HG03066 (cell line): ENCODE results near the gene ANKRD40.
"Not testable (repeated sequence)": the region's sequence is repeated elsewhere in the genome, so short reads cannot be mapped to it uniquely, and the experiment has no call there.

ENCODE experiments used
- ATAC-seq: cut with Tn5 transposase; IDR thresholded peaks from one replicate; pipeline ENCODE4 v1.9.1; 2021; ENCODE audit warnings: low read depth; ENCODE audit not compliant: unreplicated experiment

The ANKRD40 gene

DNA sequence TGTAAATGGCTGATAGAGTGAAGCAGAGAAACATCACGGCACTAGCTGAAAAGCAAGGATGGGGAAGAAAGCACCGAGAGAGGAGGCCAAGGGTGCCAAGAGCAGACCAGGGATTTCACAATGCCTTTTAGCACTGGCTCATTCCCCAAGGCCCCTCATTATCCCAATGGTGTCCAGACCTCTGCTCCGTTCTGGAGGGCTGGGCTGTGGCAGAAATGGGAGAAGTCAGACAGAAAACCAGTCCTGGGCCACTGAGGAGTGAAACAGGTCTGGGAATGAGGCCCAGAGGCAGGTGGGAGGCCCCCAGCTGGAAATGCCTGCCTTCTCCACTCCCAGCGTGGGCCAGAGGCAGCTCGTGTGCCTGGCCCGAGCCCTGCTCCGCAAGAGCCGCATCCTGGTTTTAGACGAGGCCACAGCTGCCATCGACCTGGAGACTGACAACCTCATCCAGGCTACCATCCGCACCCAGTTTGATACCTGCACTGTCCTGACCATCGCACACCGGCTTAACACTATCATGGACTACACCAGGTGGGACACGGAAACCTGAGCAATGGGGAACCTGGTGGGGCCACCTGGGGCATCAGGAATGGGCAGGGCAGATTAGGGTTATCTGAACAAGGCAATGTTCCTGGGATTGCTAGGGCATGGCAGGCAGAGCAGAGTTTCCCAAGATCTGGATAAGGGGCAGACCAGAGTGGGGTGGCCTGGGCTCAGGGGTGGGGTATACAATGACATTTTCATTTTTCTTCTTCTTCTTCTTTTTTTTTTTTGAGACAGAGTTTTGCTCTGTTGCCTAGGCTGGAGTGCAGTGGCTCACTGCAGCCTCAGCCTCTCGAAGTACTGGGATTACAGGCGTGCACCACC is 20.3 kb downstream of the ANKRD40 start:
- no peak for ATAC-seq

DNA sequence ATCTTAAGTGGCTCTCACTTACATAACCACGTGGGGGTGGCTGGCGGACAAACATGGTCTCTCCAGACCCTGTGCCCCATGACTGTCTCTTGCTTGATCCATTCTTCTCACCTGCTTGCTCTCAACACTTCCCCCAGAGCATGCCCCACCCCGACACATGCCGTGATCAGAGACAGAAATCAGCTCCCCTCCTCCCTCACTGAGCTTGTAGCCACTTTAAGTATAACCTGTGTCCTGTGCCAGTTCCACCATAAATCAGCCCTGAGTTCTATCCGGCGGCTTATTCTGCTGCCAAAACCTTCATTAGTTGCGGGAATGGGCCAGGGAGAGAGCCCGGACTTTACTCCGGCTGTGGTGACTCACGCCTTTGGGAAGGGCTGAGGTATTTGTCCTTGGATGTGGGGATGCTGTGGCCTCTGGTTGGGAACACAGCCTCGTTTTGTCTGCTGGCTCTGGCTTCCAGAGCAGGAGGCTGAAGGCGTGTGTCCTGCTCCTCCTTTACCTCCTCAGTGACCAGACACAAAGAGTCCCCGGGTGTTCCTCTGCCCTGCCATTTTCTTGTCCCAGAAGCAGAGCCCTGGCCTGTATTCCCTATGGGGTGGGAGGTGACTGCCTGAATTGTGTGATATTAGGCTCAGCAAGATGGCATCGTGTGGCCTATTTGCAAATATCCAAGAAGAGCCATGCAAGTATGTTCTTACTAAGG is 21.1 kb downstream of the ANKRD40 start:
- ATAC-seq = no peak

DNA sequence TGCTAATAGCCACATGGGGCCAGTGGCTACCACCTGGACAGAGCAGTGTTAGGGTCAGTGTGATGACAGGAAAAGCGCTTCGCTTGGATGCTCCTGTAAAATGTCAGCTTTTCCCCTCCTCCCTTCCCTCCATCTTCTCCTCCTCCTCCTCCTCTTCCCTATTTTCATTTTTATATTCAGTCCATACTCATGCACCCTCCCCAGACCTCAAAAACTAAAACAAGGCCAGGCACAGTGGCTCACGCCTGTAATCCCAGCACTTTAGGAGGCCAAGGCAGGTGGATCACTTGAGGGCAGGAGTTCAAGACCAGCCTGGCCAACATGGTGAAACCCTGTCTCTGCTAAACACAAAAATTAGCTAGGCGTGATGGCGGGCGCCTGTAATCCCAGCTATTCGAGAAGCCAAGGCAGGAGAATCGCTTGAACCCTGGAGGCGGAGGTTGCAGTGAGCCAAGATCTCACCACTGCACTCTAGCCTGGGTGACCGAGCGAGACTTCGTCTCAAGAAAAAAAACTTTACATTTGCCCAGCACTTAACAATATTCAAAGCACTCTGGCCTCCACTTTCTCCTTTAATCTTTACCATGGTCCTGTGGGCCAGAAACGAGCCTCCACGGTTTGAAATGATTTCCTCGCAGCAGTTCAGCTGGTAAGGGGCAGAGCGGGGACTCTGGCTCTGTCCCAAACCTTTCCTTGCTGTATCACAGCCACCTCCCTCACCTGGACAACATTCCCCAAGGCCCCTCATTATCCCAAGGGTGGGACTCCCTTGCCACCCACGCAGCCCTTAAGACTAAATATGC is 21.8 kb downstream of the ANKRD40 start:
- no peak for ATAC-seq

DNA sequence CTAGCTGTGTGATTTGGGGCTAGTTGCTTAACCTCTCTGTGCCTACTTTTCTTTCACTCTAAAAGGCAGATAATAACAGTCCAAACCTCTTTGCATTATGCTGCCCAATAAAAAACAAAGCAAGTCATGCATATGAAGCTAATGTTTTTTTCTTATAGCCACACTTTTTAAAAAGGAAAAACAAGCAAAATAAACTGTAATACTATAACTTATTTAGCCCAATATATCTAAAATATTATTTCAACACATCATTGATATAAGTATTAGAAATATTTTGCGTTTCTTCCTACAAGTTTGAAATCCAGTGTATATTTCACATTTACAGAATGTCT is 22.4 kb downstream of the ANKRD40 start:
- ATAC-seq = no peak

DNA sequence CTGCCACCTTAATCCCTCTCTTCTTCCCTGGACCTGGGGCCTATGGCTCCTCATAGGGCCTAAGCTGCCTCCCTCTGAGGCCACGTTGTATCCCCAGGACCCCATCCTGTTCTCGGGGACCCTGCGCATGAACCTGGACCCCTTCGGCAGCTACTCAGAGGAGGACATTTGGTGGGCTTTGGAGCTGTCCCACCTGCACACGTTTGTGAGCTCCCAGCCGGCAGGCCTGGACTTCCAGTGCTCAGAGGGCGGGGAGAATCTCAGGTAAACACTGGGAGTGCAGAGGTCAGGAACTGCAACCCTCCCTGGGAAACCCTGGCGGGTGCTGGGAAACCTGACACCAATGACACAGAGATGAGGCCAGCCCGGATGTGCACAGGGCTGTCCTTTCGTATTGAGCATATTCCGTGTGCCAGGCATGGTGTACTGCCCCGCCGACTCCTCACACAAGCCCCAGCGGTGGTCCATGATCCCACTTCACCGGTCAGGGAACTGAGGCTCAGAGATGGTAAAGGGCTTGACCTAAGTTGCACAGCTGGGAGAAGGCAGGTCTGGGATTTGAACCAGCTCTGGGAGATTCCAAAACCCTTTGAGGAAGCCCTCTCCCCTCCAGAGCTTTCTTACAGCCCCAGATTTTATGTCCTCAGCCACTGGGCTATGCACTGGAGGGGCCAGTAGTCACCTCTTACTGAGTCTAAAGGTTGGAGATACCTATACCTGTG is 22.9 kb downstream of the ANKRD40 start:
- ATAC-seq = no peak

DNA sequence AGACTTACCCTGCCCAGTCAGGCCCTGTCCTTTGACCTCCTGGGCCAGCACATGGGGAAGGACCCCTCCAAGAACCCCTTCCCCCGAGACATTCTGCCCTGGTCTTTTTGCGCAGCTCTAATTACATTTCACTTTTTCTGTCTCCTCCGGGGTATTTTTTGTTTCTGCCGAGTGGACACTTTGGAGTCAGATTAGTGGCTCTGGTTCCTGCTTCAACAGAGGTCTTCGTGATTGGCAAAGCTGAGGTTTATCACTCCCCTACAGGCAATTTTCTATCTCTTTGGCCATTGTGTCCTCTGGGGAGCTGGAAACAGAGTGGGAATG is 23.5 kb downstream of the ANKRD40 start:
- no peak for ATAC-seq

DNA sequence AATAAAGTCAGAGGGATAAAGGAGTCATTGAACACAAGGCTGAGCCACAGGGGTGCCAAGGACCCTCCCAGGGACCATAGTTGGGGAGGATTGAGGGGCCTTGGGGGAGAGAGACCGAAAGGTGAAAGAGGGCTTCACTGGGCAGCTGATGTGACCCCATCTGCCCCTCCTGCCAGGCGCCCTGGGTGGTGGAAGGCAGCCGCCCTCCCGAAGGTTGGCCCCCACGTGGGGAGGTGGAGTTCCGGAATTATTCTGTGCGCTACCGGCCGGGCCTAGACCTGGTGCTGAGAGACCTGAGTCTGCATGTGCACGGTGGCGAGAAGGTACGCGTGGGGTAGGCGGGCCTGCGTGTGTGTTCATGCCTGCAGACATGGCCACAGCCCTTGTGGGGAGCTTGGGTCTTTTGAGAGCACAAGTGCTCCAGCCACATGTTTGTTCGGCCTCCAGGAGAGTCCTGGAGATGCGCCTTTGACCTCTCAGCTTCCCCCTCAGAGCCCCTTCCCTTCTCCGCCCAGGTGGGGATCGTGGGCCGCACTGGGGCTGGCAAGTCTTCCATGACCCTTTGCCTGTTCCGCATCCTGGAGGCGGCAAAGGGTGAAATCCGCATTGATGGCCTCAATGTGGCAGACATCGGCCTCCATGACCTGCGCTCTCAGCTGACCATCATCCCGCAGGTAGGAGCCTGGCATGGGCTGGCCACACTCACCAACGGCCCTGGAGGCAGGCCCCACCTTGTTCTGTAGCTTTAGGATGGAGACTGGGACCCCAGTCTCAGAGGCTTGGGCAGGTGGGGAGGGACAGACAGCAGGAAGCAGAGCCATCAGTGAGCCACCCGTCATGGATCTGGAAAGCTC is 24.1 kb downstream of the ANKRD40 start:
- no peak for ATAC-seq

DNA sequence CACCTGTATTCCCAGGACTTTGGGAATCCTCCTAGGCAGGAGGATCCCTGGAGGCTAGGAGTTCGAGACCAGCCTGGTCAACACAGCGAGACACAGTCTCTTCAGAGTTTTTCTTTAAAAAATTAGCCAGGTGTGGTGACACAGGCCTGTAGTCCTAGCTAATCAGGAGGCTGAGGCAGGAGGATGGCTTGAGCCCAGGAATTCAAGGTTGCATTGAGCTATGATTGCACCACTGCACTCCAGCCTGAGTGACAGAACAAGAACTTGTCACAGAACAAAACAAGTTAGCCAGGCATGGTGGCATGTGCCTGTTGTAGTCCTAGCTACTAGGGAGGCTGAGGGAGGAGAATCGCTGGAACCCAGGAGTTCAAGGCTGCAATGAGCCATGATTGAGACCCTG is 24.8 kb downstream of the ANKRD40 start:
- no peak for ATAC-seq

DNA sequence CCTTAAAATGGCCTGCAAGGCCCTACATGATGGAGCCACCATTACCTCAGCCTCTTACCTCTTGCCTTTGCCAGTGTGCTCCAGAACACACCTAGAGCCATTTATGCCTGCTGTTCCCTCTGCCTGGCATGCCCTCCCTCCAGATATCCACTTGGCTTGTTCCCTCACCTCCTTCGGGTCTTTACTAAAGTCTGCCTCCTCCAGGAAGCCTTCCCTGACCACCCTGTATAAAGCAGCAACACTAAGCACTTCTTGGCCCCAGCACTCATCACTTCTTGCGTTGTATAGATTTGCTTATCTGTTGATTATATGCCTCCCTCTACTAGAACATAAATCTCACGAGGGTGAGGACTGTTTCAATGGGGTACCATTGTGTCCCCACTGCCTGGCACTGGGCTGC is 25.3 kb downstream of the ANKRD40 start:
- ATAC-seq = no peak

DNA sequence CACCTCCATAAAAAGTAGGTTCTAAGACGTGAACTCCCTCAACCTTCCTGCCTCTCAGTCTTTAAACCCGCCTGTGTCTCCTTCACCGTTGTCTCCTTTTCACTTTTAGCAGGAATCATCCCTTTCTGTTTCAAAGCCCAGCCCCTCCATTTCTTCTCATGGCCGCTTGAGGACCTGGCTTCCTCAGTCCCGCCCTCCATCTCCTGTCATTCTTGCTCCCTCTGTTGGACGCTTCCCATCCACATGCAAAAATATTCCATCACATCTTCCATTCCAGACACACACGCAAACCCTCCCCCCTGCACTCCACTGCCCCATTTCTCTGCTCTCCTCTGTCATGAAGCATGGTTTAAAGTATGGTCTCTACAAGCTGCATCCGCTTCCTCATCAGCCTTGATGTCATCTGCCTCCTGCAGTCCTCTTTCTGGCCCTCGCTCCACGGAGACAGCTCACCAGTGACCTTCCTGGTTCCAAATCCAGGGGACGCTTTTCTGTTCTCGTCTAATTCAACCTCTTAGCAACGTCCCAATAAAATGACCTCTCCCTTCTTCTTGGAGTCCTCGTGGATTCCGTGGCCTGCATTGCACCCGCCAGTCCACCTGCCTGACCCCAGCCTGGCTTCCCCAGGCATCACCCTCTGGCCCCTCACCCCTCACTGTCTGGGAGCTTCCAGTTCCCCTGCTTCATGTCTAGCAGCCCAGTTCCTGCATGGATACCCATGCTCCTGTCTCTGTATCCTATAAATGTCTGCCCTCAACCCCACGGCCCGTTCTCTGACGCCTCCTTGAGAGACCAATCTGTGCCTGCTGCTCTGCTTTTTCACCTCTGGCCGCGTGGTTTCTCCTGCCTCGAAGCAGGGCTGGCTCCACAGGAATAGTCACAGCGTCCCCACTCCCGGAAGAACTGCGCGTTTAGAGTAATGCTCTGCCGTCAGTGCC is 26.2 kb downstream of the ANKRD40 start:
- ATAC-seq = no peak

DNA sequence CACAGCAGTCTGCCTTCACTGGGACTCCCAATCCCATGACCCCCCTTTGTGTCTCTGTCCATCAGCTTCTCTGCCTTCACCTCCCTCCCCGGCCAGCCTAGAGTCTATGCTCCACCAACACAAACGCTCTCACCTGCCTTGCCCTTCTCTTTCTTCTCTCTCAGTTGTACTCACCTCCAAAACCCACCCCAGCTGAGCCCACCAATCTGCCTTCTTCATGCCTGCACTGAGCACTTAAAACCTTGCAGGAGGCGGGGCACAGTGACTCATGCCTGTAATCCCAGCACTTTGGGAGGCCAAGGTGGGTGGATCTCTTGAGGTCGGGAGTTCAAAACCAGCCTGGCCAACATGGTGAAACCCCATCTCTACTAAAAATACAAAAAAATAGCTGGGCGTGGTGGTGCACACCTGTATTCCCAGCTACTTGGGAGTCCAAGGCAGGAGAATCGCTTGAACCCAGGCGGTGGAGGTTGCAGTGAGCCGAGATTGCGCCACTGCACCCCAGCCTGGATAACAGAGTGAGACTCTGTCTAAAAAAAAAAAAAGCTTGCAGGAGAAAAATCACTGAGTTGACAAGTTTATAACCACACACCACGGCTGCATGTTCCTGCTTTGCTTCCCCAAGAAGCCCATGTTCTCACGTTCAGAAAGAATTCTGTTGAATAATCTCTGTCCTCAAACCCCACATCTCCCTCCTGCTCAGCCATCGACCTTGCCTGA is 27.0 kb downstream of the ANKRD40 start:
- not testable (repeated sequence) for ATAC-seq

DNA sequence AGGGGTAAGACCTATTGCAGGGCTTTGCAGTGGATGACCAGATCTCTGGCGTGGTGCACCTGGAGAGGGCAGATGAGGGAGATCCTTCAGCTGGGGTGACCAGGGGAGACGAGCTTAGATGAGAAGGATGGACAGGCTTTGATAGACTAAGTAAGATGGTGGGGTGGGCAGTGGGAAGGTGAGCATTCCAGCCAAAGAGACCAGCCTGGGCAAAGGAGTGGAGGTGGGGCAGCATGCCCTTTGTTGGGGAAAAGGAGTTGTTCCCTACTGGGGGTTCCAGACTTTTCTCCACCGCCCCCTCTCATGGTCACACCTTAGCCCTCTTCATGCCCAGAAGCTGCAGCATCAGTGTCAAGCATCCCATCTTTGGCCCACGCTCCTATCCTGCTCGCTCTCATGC is 27.6 kb downstream of the ANKRD40 start:
- no peak for ATAC-seq

DNA sequence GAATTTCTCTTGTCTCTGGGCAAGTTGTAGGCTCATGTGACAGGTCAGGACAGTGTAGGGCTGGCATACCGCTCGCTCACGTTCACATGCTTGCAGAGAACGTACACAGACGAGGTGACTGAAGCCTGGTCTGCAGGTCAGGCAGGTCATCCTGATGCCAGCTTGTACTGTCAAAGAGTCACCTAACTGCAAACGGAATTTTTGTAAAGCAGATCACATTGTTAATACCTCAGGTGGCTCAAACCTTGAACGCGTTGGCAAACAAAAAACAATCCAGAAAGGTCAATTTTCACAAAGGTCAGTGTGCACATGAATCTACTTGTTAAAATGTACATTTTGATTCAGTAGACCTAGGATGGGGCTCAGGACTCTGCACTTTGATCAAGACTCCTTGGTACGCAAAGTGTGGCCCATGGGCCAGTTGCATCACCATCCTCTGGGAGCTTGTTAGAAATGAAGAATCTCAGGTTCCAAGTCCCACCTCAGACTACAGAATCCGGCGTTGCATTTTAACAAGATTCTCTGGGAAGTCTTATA is 28.6 kb downstream of the ANKRD40 start:
- ATAC-seq = no peak

DNA sequence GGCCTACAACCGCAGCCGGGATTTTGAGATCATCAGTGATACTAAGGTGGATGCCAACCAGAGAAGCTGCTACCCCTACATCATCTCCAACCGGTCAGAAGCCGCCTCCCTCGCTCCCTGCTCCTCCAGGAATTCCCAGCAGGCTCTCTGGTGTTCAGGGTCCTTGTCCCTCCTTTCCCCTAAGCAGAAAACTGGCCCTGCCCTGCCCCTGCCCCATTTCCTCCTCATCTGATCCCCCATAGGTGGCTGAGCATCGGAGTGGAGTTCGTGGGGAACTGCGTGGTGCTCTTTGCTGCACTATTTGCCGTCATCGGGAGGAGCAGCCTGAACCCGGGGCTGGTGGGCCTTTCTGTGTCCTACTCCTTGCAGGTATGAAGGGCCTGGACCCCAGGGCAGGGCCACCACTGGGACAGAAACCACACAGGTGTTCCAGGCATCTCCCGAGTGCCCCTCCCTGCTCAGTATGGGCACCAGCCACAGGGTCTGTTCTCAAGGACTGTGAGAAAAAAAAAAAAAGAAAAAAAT is 29.8 kb downstream of the ANKRD40 start:
- no peak for ATAC-seq

DNA sequence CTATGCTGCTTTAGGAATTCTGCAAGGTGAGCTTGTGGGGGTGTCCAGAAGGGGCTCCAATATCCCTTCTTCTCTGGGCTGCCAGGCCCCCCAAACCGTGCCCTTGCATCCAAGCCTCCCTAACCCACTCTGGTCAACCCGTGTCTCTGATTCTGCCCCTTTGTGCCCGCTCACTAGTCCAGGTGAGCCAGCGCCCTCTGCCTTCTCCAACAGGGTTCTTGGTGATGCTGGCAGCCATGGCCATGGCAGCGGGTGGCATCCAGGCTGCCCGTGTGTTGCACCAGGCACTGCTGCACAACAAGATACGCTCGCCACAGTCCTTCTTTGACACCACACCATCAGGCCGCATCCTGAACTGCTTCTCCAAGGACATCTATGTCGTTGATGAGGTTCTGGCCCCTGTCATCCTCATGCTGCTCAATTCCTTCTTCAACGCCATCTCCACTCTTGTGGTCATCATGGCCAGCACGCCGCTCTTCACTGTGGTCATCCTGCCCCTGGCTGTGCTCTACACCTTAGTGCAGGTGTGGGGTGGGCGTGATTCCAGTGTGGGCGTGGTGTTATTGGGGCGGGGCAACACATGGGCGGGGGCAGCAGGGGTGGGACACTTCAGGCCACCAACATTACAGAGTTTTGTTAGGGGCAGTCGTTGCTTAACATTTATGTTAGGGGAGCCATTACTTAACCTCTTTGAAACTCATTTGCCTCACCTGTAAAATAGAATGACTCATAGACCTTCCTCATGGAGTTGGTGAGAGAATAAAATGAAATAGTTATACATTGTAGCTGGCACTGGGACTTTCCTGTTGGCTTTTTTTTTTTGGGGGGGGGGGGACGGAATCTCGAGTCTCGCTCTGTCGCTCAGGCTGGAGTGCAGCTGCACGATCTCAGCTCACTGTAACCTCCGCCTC is 31.4 kb downstream of the ANKRD40 start:
- no peak for ATAC-seq

DNA sequence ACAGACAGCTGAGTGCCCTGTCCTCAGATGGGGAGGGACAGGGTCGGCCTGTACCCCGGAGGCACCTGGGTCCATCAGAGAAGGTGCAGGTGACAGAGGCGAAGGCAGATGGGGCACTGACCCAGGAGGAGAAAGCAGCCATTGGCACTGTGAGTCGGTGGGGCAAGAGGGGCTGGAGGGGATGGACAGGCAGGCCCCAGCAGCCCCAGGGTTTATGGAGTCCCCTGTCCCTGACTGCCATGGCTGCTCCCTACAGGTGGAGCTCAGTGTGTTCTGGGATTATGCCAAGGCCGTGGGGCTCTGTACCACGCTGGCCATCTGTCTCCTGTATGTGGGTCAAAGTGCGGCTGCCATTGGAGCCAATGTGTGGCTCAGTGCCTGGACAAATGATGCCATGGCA is 32.1 kb downstream of the ANKRD40 start:
- ATAC-seq = no peak

DNA sequence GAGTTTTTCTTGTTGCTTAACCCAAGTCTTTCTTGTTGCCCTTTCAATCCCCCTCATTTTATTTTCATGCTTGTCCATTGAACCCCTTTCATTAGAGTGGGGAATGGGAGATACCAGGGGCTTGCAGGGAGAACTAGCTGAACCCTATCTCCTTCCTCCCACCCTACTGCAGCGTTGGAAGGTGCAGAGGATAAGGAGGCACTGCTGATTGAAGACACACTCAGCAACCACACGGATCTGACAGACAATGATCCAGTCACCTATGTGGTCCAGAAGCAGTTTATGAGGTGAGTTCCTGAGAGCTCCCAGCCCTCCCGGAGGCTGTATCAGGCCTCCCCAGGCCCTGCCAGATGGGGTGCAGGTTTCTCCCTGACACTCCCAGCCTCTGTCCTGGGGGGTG is 32.5 kb downstream of the ANKRD40 start:
- ATAC-seq = no peak
